H1 (cell line): ENCODE results near the gene FAM168B.

ENCODE experiments used
- POLR2A ChIP-seq, 2 experiments: IDR thresholded peaks; 1 replicate in 1 of 2; 2 replicates in 1 of 2; pipeline ENCODE4 v1.6.1; 2011; ENCODE audit warnings: low read depth in 2 of 2, low read length in 2 of 2, mild to moderate bottlenecking in 2 of 2; ENCODE audit errors: control extremely low read depth in 1 of 2
- SP1 ChIP-seq: IDR thresholded peaks from 2 replicates; pipeline ENCODE4 v1.6.1; 2011; ENCODE audit warnings: low read depth, low read length
- TF ChIP-seq, protein P1 (sequence below): IDR thresholded peaks from 2 replicates; pipeline ENCODE4 v1.6.1; 2012; ENCODE audit warnings: inconsistent platforms

DNA sequence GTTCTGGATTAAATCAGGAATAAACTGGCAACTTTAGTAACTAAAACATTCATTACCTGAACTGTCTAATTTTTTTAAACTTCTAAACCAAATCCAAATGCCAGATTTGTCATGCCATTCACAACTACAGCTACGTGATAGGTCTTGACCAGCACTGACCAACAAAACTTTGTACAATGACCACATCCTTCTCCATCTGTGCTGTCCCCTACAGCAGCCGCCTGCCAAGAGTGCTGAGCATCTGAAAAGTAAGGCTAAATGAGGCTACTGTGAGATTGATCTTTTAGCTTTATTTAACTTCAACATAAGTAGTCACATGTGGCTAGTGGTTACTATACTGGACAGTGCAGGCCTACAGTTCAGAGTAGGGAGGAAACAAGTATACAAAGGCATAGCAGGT lies 7.6 kb downstream of the FAM168B start:
- TF ChIP-seq POLR2A (IDR thresholded peaks at IDR 0.05; ENCODE audit: control extremely low read depth in 1 of 2, low read depth in 2 of 2, low read length in 2 of 2) (no peak), SP1 (no peak)
- TF ChIP-seq, protein P1, sequence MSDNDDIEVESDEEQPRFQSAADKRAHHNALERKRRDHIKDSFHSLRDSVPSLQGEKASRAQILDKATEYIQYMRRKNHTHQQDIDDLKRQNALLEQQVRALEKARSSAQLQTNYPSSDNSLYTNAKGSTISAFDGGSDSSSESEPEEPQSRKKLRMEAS, result no peak
